Kidney epithelial cell (primary cell): ENCODE measurements around the gene HHIP. TPM values are rescaled to one million over a fixed set of nuclear protein-coding genes. Genes with fewer than 3 reads are reported as not detected.
"Not testable (repeated sequence)": the region's sequence is repeated elsewhere in the genome, so short reads cannot be mapped to it uniquely, and the experiment has no call there.

Source experiments
- DNase-seq: peaks from one replicate; pipeline ENCODE4 v3.0.0-alpha.2; 2010; ENCODE audit warnings: low read depth
- H3K27me3 ChIP-seq: 2 replicates; pipeline ENCODE4 v1.6.0; 2011; ENCODE audit warnings: low read length; ENCODE audit not compliant: control insufficient read depth, insufficient read depth
- H3K36me3 ChIP-seq: 2 replicates; pipeline ENCODE4 v1.5.1; 2011; ENCODE audit warnings: low read length; ENCODE audit not compliant: control insufficient read depth, insufficient read depth
- H3K4me3 ChIP-seq: 2 replicates; pipeline ENCODE4 v1.5.1; 2011; ENCODE audit warnings: low read depth, mild to moderate bottlenecking, control low read depth, low read length
- CTCF ChIP-seq: IDR thresholded peaks from 2 replicates; pipeline ENCODE4 v1.5.1; 2011; ENCODE audit warnings: mild to moderate bottlenecking, moderate library complexity, low read length, control low read depth, inconsistent platforms; ENCODE audit not compliant: insufficient read depth, poor library complexity, severe bottlenecking
- total RNA-seq: library from RNA; depleted of rRNA; stranded (reverse); fragments of >200 nt; gene quantifications from 2 replicates; pipeline ENCODE4 v1.2.3, GENCODE V29; 2015

HHIP gene
- total RNA-seq, 1 donor from 2014 or later = 0.54 TPM

GRCh38 chr4:144754562-144755410 lies 108.8 kb downstream of the HHIP start:
- Histone ChIP-seq H3K27me3 (no peaks in the 10 kb centered on the region), H3K36me3 (no peaks in the 10 kb centered on the region), H3K4me3 (no peak overlapping the region)
- no peak for DNase-seq
- TF ChIP-seq CTCF = peak; percentile 45

GRCh38 chr4:144757969-144758368 lies 112.0 kb downstream of the HHIP start:
- no peaks in the 10 kb centered on the region for H3K27me3 ChIP-seq
- DNase-seq = no peak
- TF ChIP-seq CTCF = no peak
- H3K4me3 ChIP-seq = no peak overlapping the region
- no peaks in the 10 kb centered on the region for H3K36me3 ChIP-seq

- H3K36me3 ChIP-seq, H3K27me3 ChIP-seq, DNase-seq, H3K4me3 ChIP-seq: not testable (repeated sequence)
Measured at GRCh38 chr4:144768809-144769208, 122.9 kb downstream of the HHIP start.

GRCh38 chr4:144778364-144778763 lies 132.4 kb downstream of the HHIP start:
- no peak for TF ChIP-seq CTCF

GRCh38 chr4:144782345-144782744 lies 136.4 kb downstream of the HHIP start:
- TF ChIP-seq CTCF = no peak
- Histone ChIP-seq H3K36me3 (no peaks in the 10 kb centered on the region), H3K27me3 (no peaks in the 10 kb centered on the region), H3K4me3 (no peak overlapping the region)
- no peak for DNase-seq

More at GRCh38 chr4:144778364-144778763, 132.4 kb downstream of the HHIP start:
- no peak for DNase-seq
- Histone ChIP-seq H3K27me3 (no peaks in the 10 kb centered on the region), H3K36me3 (no peaks in the 10 kb centered on the region), H3K4me3 (no peak overlapping the region)

GRCh38 chr4:144785961-144786360 lies 140.0 kb downstream of the HHIP start:
- TF ChIP-seq CTCF = no peak
- H3K36me3 ChIP-seq = no peaks in the 10 kb centered on the region
- no peak overlapping the region for H3K4me3 ChIP-seq
- H3K27me3 ChIP-seq = no peaks in the 10 kb centered on the region
- DNase-seq = no peak
